HepG2 (cell line): ENCODE measurements around the gene MN1. TPM values are rescaled to one million over a fixed set of nuclear protein-coding genes. Genes with fewer than 3 reads are reported as not detected.

Source experiments
- ATAC-seq: fragments of 200-7000 bp; cut with Tn5 transposase; 3 replicates; pipeline ENCODE4 v1.9.1; 2020; ENCODE audit warnings: mild to moderate bottlenecking, moderate library complexity
- BruUV-seq: library from RNA; stranded (reverse); fragments of 400-500 nt; replicated peaks from 2 replicates; lab custom pipeline; 2021; lab: Mats Ljungman, UMichigan
- CTCF ChIA-PET: fragments of 300-600 bp; formaldehyde crosslinking; extraction: SDS; loops from one replicate; lab custom pipeline; 2021; ENCODE audit warnings: low total read pairs, inconsistent platforms, low intra/inter-chr PET ratio; lab: Yijun Ruan, JAX
- POLR2A ChIA-PET: fragments of 350-600 bp; sonication (Branson Sonifier 250); formaldehyde crosslinking; loops from one replicate; lab custom pipeline; 2020; ENCODE audit warnings: antibody characterized with exemption, inconsistent platforms; lab: Yijun Ruan, JAX
- DNase-seq: peaks from one replicate; pipeline ENCODE4 v3.0.0-alpha.2; 2015; ENCODE audit warnings: low spot score
- FAIRE-seq: peaks from 3 replicates; lab custom pipeline; 2011; peaks lifted over from hg19 to GRCh38; lab: Jason Lieb, UNC
- H2AFZ ChIP-seq: one replicate; pipeline ENCODE4 v1.6.1; 2011; ENCODE audit warnings: low read length, inconsistent platforms
- H3K27ac ChIP-seq: fragments of 300-600 bp; 3 replicates; pipeline ENCODE4 v1.8.0; 2011; ENCODE audit warnings: mixed run types, mild to moderate bottlenecking, mixed read lengths, low read length, inconsistent platforms; ENCODE audit not compliant: insufficient read depth; ENCODE audit errors: extremely low read length
- H3K27me3 ChIP-seq, 2 experiments: fragments of 200-600 bp in 1 of 2; 2 replicates in 1 of 2; 3 replicates in 1 of 2; pipeline versions ENCODE4 v1.6.0 to v1.8.0; 2011; ENCODE audit warnings: low read length in 2 of 2, mild to moderate bottlenecking in 2 of 2, moderate library complexity in 2 of 2, inconsistent platforms in 1 of 2; ENCODE audit not compliant: insufficient read depth in 2 of 2, control insufficient read depth in 1 of 2
- H3K36me3 ChIP-seq, 2 experiments: fragments of 200-600 bp in 1 of 2; replicated peaks in 1 of 2; 2 replicates in 1 of 2; 3 replicates in 1 of 2; pipeline versions ENCODE4 v1.5.1 to v1.8.0; 2011; ENCODE audit warnings: low read length in 2 of 2, inconsistent platforms in 1 of 2; ENCODE audit not compliant: insufficient read depth in 2 of 2, control insufficient read depth in 1 of 2
- H3K4me1 ChIP-seq: 2 replicates; pipeline ENCODE4 v1.5.1; 2012; ENCODE audit warnings: low read length, inconsistent platforms; ENCODE audit not compliant: insufficient read depth
- H3K4me2 ChIP-seq: 2 replicates; pipeline ENCODE4 v1.6.0; 2011; ENCODE audit warnings: low read depth, low read length, inconsistent platforms
- H3K4me3 ChIP-seq, 3 experiments: fragments of 200-600 bp in 1 of 3; sonication (generic), shearing (Covaris generic) in 1 of 3; replicated peaks in 1 of 3; 2 replicates each; pipeline ENCODE4 v1.5.1; 2011 to 2016; ENCODE audit warnings: low read length in 3 of 3, inconsistent platforms in 2 of 3, low read depth in 2 of 3, mild to moderate bottlenecking in 2 of 3, control low read depth in 1 of 3, mixed read lengths in 1 of 3; ENCODE audit not compliant: insufficient read depth in 1 of 3
- H3K79me2 ChIP-seq: one replicate; pipeline ENCODE4 v1.6.1; 2011; ENCODE audit warnings: low read length, inconsistent platforms; ENCODE audit not compliant: insufficient read depth
- H3K9ac ChIP-seq: 2 replicates; pipeline ENCODE4 v1.6.0; 2011; ENCODE audit warnings: mild to moderate bottlenecking, low read depth, low read length, inconsistent platforms; ENCODE audit not compliant: insufficient read depth
- H3K9me3 ChIP-seq: 2 replicates; pipeline ENCODE4 v1.5.1; 2012; ENCODE audit warnings: mild to moderate bottlenecking, low read length
- H4K20me1 ChIP-seq: 2 replicates; pipeline ENCODE4 v1.6.0; 2011; ENCODE audit warnings: inconsistent platforms, mild to moderate bottlenecking, low read length, moderate library complexity; ENCODE audit not compliant: insufficient read depth
- ELF3 ChIP-seq: IDR thresholded peaks from 2 replicates; pipeline ENCODE4 v1.6.1; 2016; ENCODE audit warnings: missing genetic modification reagents, missing compliant biosample characterization
- ERF ChIP-seq: IDR thresholded peaks from 2 replicates; pipeline ENCODE4 v1.6.1; 2018; ENCODE audit warnings: missing biosample characterization, missing genetic modification reagents
- FOXP1 ChIP-seq, 2 experiments: fragments of 450-650 bp in 1 of 2; IDR thresholded peaks; 2 replicates each; pipeline ENCODE4 v1.6.1; 2017 to 2018; ENCODE audit warnings: antibody characterized with exemption in 1 of 2
- JDP2 ChIP-seq: sonication (generic); formaldehyde crosslinking; IDR thresholded peaks from 2 replicates; pipeline ENCODE4 v1.8.1; 2022; ENCODE audit warnings: missing genetic modification reagents, borderline replicate concordance
- MAFF ChIP-seq: IDR thresholded peaks from 2 replicates; pipeline ENCODE4 v1.6.1; 2011; ENCODE audit warnings: low read depth, low read length, improper control_type of control experiment
- MNT ChIP-seq: fragments of 450-650 bp; IDR thresholded peaks from 2 replicates; pipeline ENCODE4 v1.6.1; 2016
- SIX1 ChIP-seq: sonication (generic); formaldehyde crosslinking; IDR thresholded peaks from 2 replicates; pipeline ENCODE4 v1.4.0; 2020; ENCODE audit warnings: missing genetic modification reagents, borderline replicate concordance
- TBX2 ChIP-seq: sonication (generic); formaldehyde crosslinking; IDR thresholded peaks from 2 replicates; pipeline ENCODE4 v1.5.0; 2020; ENCODE audit warnings: missing genetic modification reagents, mild to moderate bottlenecking, borderline replicate concordance
- ZNF101 ChIP-seq: sonication (generic); formaldehyde crosslinking; IDR thresholded peaks from 2 replicates; pipeline ENCODE4 v1.4.0; 2020; ENCODE audit warnings: mild to moderate bottlenecking, low read depth, missing genetic modification reagents, borderline replicate concordance
- ZNF546 ChIP-seq: sonication (generic); formaldehyde crosslinking; conservative IDR thresholded peaks from 2 replicates; pipeline ENCODE4 v1.8.1; 2023; ENCODE audit warnings: mild to moderate bottlenecking, missing genetic modification reagents
- ZNF713 ChIP-seq: sonication (generic); formaldehyde crosslinking; IDR thresholded peaks from 2 replicates; pipeline ENCODE4 v1.4.0; 2020; ENCODE audit warnings: mild to moderate bottlenecking, missing genetic modification reagents
- ZNF724P ChIP-seq: sonication (generic); formaldehyde crosslinking; IDR thresholded peaks from 2 replicates; pipeline ENCODE4 v1.8.0; 2022; ENCODE audit warnings: missing genetic modification reagents, borderline replicate concordance
- WGBS: methylation state at CpG from one replicate; pipeline ENCODE4 v1.1.6; 2017; ENCODE audit warnings: low lambda C conversion rate; 5-methylcytosine and 5-hydroxymethylcytosine counted together
- in situ Hi-C: cut with HindIII; loops from 2 replicates; pipeline ENCODE4 v1.10.0; 2017; ENCODE audit warnings: low pct_unique_long_range_greater_than_20kb; ENCODE audit not compliant: extremely low pct_ligation_motif_present
- intact Hi-C: fragments of 100-400 bp; cut with micrococcal nuclease; formaldehyde crosslinking; loops from one replicate; pipeline ENCODE4 v1.10.0; 2022; ENCODE audit not compliant: unreplicated experiment
- polyA plus RNA-seq, 8 experiments: library from polyadenylated mRNA; depleted of rRNA in 3 of 8; stranded (reverse) in 7 of 8; unstranded in 1 of 8; fragments of >200 nt; fragmentation: Illumina TruSeq in 4 of 8; extraction: Trizol in 4 of 8; gene quantifications; 2 replicates each; pipeline versions ENCODE4 v1.2.1 to v1.2.3, GENCODE V29; 2011 to 2016; ENCODE audit warnings: low read depth in 4 of 8, missing spikeins in 1 of 8, mixed read lengths in 1 of 8; ENCODE audit not compliant: insufficient read depth in 1 of 8
- total RNA-seq, 5 experiments: library from RNA; depleted of rRNA; stranded (reverse); fragments of >200 nt; fragmentation: Illumina TruSeq; extraction: Trizol; gene quantifications; 2 replicates each; pipeline ENCODE4 v1.2.3, GENCODE V29; 2016; ENCODE audit warnings: low read depth in 1 of 5

The MN1 gene
- total and polyA plus RNA-seq, 2 of the 13 experiments (the other 11 are each of a cell fraction or from before 2014, with no cell fraction given), result 0.01 TPM; not detected in 1

GRCh38 chr22:27790376-27791158 lies 11.0 kb downstream of the MN1 start:
- FAIRE-seq (no peak), ATAC-seq (no peak)

GRCh38 chr22:27788500-27789288 lies 12.9 kb downstream of the MN1 start:
- Histone ChIP-seq H3K4me3 (no peak overlapping the region), H4K20me1 (no peaks in the 10 kb centered on the region), H3K27ac (no peak overlapping the region), H3K9ac (no peak overlapping the region), H2AFZ (no peak overlapping the region), H3K79me2 (no peaks in the 10 kb centered on the region)
- 48% methylated on average over 20 of the region's 20 CpGs for WGBS
- ATAC-seq, result no peak
- DNase-seq, result no peak
- POLR2A ChIA-PET, result no interaction called here
- intact Hi-C loops, result no loop called here
- no peak for FAIRE-seq
- TF ChIP-seq ZNF724P (no peak), ELF3 (no peak), SIX1 (CRISPR knock-in tag) (no peak), TBX2 (CRISPR knock-in tag) (no peak), MNT (peak; percentile 53), FOXP1 (IDR thresholded peaks at IDR 0.05) (no peak), FOXP1 (CRISPR knock-in tag; IDR thresholded peaks at IDR 0.05) (no peak), ZNF713 (CRISPR knock-in tag) (no peak), JDP2 (CRISPR knock-in tag) (no peak)
- TF ChIP-seq, all 625 proteins: peak for 1
- no peaks in the 10 kb centered on the region for H3K36me3 ChIP-seq
- CTCF ChIA-PET, result no interaction called here
- BruUV-seq, result no TSS peak
- no peaks in the 10 kb centered on the region for H3K9me3 ChIP-seq
- peaks cover 4 to 36% of the 10 kb centered on the region in 2 experiments; a peak in 3 of 5 replicates for H3K27me3 ChIP-seq
- in situ Hi-C loops, result no loop called here
- no peaks in the 10 kb centered on the region for H3K4me1 ChIP-seq
- no peak overlapping the region for H3K4me2 ChIP-seq

More at GRCh38 chr22:27790376-27791158, 11.0 kb downstream of the MN1 start:
- POLR2A ChIA-PET, result no interaction called here
- Histone ChIP-seq H3K79me2 (no peaks in the 10 kb centered on the region), H3K27me3 (peaks cover 4 to 36% of the 10 kb centered on the region in 2 experiments; a peak in 3 of 5 replicates), H3K4me1 (no peaks in the 10 kb centered on the region), H3K4me3 (no peak overlapping the region), H3K9me3 (no peaks in the 10 kb centered on the region), H3K9ac (no peak overlapping the region), H3K36me3 (no peaks in the 10 kb centered on the region), H4K20me1 (no peaks in the 10 kb centered on the region), H2AFZ (no peak overlapping the region), H3K27ac (no peak overlapping the region), H3K4me2 (no peak overlapping the region)
- CTCF ChIA-PET, result no interaction called here
- TF ChIP-seq ZNF101 (no peak), ZNF546 (CRISPR knock-in tag) (no peak), MAFF (no peak), ERF (CRISPR knock-in tag) (no peak)
- DNase-seq, result no peak
- intact Hi-C loops (no loop called here), in situ Hi-C loops (no loop called here)
- 52% methylated on average over 19 of the region's 25 CpGs for whole genome bisulfite sequencing
- BruUV-seq, result no TSS peak
